ENCODE data around the gene LY6G6D. TPM values are rescaled to one million over a fixed set of nuclear protein-coding genes. Genes with fewer than 3 reads are reported as not detected.

LY6G6D gene
- total RNA-seq, 4 donors from 2014 or later, result not detected

- DNase-seq (ENCODE audit: low spot score), result no peak
- ATAC-seq (ENCODE audit: low FRiP score), result no peak
- TF ChIP-seq CTCF (IDR thresholded peaks at IDR 0.05), result no peak
Observed at GRCh38 chr6:31720196-31720770, 5.1 kb downstream of the LY6G6D start.

- TF ChIP-seq CTCF (IDR thresholded peaks at IDR 0.05), result no peak
- no peak for DNase-seq (ENCODE audit: low spot score)
- no peak for ATAC-seq (ENCODE audit: low FRiP score)
Observed at GRCh38 chr6:31721351-31722020, 6.3 kb downstream of the LY6G6D start, which contains the start of gene LY6G6C. TSS of gene LY6G6C (minus strand) at chr6:31721746. CDS start at chr6:31721679, 67 bp downstream.

GRCh38 chr6:31722173-31722572 is 7.0 kb downstream of the LY6G6D start:
- TF ChIP-seq CTCF (IDR thresholded peaks at IDR 0.05), result no peak
- no peak for DNase-seq (ENCODE audit: low spot score)
- no peak for ATAC-seq (ENCODE audit: low FRiP score)

GRCh38 chr6:31723245-31723979 is 8.3 kb downstream of the LY6G6D start, which contains the start of gene MPIG6B:
TSS of gene MPIG6B (plus strand) at chr6:31723373. CDS start at chr6:31723384, 11 bp downstream.
- TF ChIP-seq CTCF (IDR thresholded peaks at IDR 0.05), result no peak
- ATAC-seq (ENCODE audit: low FRiP score) (no peak), DNase-seq (ENCODE audit: low spot score) (no peak)

- ATAC-seq (ENCODE audit: low FRiP score), result no peak
- no peak for DNase-seq (ENCODE audit: low spot score)
- TF ChIP-seq CTCF (IDR thresholded peaks at IDR 0.05), result no peak
Observed at GRCh38 chr6:31723980-31724691, 9.0 kb downstream of the LY6G6D start.

- TF ChIP-seq CTCF (IDR thresholded peaks at IDR 0.05), result no peak
- ATAC-seq (ENCODE audit: low FRiP score), result peak; percentile 47
- DNase-seq (ENCODE audit: low spot score), result no peak
Observed at GRCh38 chr6:31725502-31726350, 10.6 kb downstream of the LY6G6D start.

All from omental fat pad (tissue), 4 donors.